Esophagus muscularis mucosa (tissue), 4 donors: ENCODE measurements around the gene PRODH. TPM values are rescaled to one million over a fixed set of nuclear protein-coding genes. Genes with fewer than 3 reads are reported as not detected.
"Not testable (repeated sequence)": the region's sequence is repeated elsewhere in the genome, so short reads cannot be mapped to it uniquely, and the experiment has no call there.

Experiments used
- DNase-seq: peaks from one replicate; pipeline ENCODE4 v3.0.0-alpha.2; 2017; ENCODE audit errors: extremely low spot score
- H3K27ac ChIP-seq, 4 donors: fragments of 200-600 bp; sonication (generic); replicated peaks in 1 of 4; 1 replicate in 3 of 4; 2 replicates in 1 of 4; pipeline ENCODE4 v1.5.1; 2016 to 2019; ENCODE audit warnings: mild to moderate bottlenecking in 1 of 4
- H3K27me3 ChIP-seq, 4 donors: fragments of 200-600 bp; sonication (generic); one replicate each; pipeline versions ENCODE4 v1.5.1 to v1.6.0; 2016 to 2019
- H3K36me3 ChIP-seq, 4 donors: fragments of 200-600 bp; sonication (generic); one replicate each; pipeline ENCODE4 v1.5.1; 2016 to 2019
- H3K4me1 ChIP-seq, 4 donors: fragments of 200-600 bp; sonication (generic); one replicate each; pipeline ENCODE4 v1.5.1; 2016 to 2019
- H3K4me3 ChIP-seq, 4 donors: fragments of 200-600 bp; sonication (generic); 1 replicate in 2 of 4; 2 replicates in 2 of 4; pipeline ENCODE4 v1.5.1; 2016 to 2019; ENCODE audit warnings: mild to moderate bottlenecking in 4 of 4, moderate library complexity in 1 of 4
- H3K9me3 ChIP-seq, 4 donors: fragments of 200-600 bp; sonication (generic); 1 replicate in 3 of 4; 2 replicates in 1 of 4; pipeline ENCODE4 v1.5.1; 2016 to 2019
- CTCF ChIP-seq, 3 experiments: fragments of 200-600 bp in 2 of 3; fragments of 450-650 bp in 1 of 3; sonication (generic) in 2 of 3; IDR thresholded peaks; one replicate each; pipeline ENCODE4 v1.5.1; 2017 to 2019; ENCODE audit warnings: antibody characterized with exemption in 3 of 3, mild to moderate bottlenecking in 2 of 3, moderate library complexity in 1 of 3
- EP300 ChIP-seq: sonication (generic); formaldehyde crosslinking; IDR thresholded peaks from one replicate; pipeline ENCODE4 v1.6.1; 2017; ENCODE audit warnings: antibody characterized with exemption
- POLR2A ChIP-seq: fragments of 450-650 bp; IDR thresholded peaks from one replicate; pipeline ENCODE4 v1.6.1; 2017; ENCODE audit warnings: antibody characterized with exemption, moderate library complexity, mild to moderate bottlenecking, low read depth
- POLR2AphosphoS5 ChIP-seq, 2 donors: sonication (generic); formaldehyde crosslinking; IDR thresholded peaks; one replicate each; pipeline ENCODE4 v1.6.1; 2017; ENCODE audit warnings: antibody characterized with exemption in 2 of 2
- WGBS: methylation state at CpG from one replicate; pipeline ENCODE4 v1.1.5; 2018; 5-methylcytosine and 5-hydroxymethylcytosine counted together
- intact Hi-C: fragments of 100-400 bp; cut with DNase I; formaldehyde crosslinking; loops from one replicate; pipeline ENCODE4 v1.15.1; 2023
- total RNA-seq, 4 donors: library from RNA; depleted of rRNA; stranded (reverse); fragments of >200 nt; gene quantifications; one replicate each; pipeline versions ENCODE4 v1.1.0 to v1.2.1, GENCODE V29; 2016

Gene PRODH
- total RNA-seq, 4 donors from 2014 or later: 1.4 to 7.2 (median 3.9) TPM

GRCh38 chr22:18959741-18960140 lies 23.6 kb upstream of the PRODH start:
- H3K36me3 ChIP-seq, DNase-seq, H3K9me3 ChIP-seq, H3K4me3 ChIP-seq, H3K27ac ChIP-seq, H3K4me1 ChIP-seq, intact Hi-C loops: not testable (repeated sequence)
- WGBS: 83% methylated on average over 7 of the region's 12 CpGs
- H3K27me3 ChIP-seq: peaks cover 0 to 16% (median 0%) of the 10 kb centered on the region in 4 donors

- H3K27me3 ChIP-seq: peaks cover 0 to 21% (median 0%) of the 10 kb centered on the region in 4 donors
- H3K9me3 ChIP-seq, H3K4me3 ChIP-seq, H3K4me1 ChIP-seq, H3K27ac ChIP-seq, intact Hi-C loops, H3K36me3 ChIP-seq, DNase-seq: not testable (repeated sequence)
- WGBS: 76% methylated on average over 2 of the region's 6 CpGs
Observed at GRCh38 chr22:18959266-18959665, 23.2 kb upstream of the PRODH start.

- H3K4me3 ChIP-seq, H3K36me3 ChIP-seq, H3K27ac ChIP-seq, DNase-seq, H3K4me1 ChIP-seq, H3K9me3 ChIP-seq, intact Hi-C loops: not testable (repeated sequence)
- H3K27me3 ChIP-seq: peaks cover 0 to 25% (median 0%) of the 10 kb centered on the region in 4 donors
- 69% methylated on average over 12 of the region's 14 CpGs for WGBS
Observed at GRCh38 chr22:18958738-18959137, 22.6 kb upstream of the PRODH start.

GRCh38 chr22:18958321-18958705 lies 22.2 kb upstream of the PRODH start:
- H3K27ac ChIP-seq, DNase-seq, intact Hi-C loops, H3K36me3 ChIP-seq, H3K4me3 ChIP-seq, H3K9me3 ChIP-seq, H3K4me1 ChIP-seq: not testable (repeated sequence)
- whole genome bisulfite sequencing: no CpG with 5 or more reads among the region's 18 CpGs
- H3K27me3 ChIP-seq: peaks cover 0 to 29% (median 0%) of the 10 kb centered on the region in 4 donors

- H3K9me3 ChIP-seq, H3K36me3 ChIP-seq, intact Hi-C loops, H3K4me1 ChIP-seq, H3K27ac ChIP-seq, H3K4me3 ChIP-seq, DNase-seq: not testable (repeated sequence)
- WGBS: 90% methylated on average over 2 of the region's 18 CpGs
- peaks cover 0 to 33% (median 0%) of the 10 kb centered on the region in 4 donors for H3K27me3 ChIP-seq
Observed at GRCh38 chr22:18957621-18958320, 21.7 kb upstream of the PRODH start.

- H3K4me1 ChIP-seq, DNase-seq, H3K36me3 ChIP-seq, H3K27ac ChIP-seq, intact Hi-C loops, H3K9me3 ChIP-seq, H3K4me3 ChIP-seq: not testable (repeated sequence)
- H3K27me3 ChIP-seq: peaks cover 0 to 37% (median 0%) of the 10 kb centered on the region in 4 donors
- WGBS: 65% methylated on average over 13 of the region's 15 CpGs
Observed at GRCh38 chr22:18956956-18957355, 20.9 kb upstream of the PRODH start.

GRCh38 chr22:18956121-18956895 lies 20.2 kb upstream of the PRODH start:
- H3K36me3 ChIP-seq, H3K4me1 ChIP-seq, H3K4me3 ChIP-seq, H3K9me3 ChIP-seq, DNase-seq, intact Hi-C loops, H3K27ac ChIP-seq: not testable (repeated sequence)
- peaks cover 0 to 40% (median 0%) of the 10 kb centered on the region in 4 donors for H3K27me3 ChIP-seq
- WGBS: 69% methylated on average over 12 of the region's 15 CpGs

- peaks cover 0 to 46% (median 0%) of the 10 kb centered on the region in 4 donors for H3K27me3 ChIP-seq
- no peak overlapping the region for H3K27ac ChIP-seq
- TF ChIP-seq POLR2AphosphoS5 (IDR thresholded peaks at IDR 0.05) (no peak), POLR2A (no peak), EP300 (no peak), CTCF (IDR thresholded peaks at IDR 0.05) (no peak)
- no peaks in the 10 kb centered on the region for H3K4me1 ChIP-seq
- H3K9me3 ChIP-seq: no peaks in the 10 kb centered on the region
- WGBS: 89% methylated on average over 7 of the region's 10 CpGs
- H3K4me3 ChIP-seq: no peak overlapping the region
- intact Hi-C loops: no loop called here
- H3K36me3 ChIP-seq: no peaks in the 10 kb centered on the region
- DNase-seq: no peak
Observed at GRCh38 chr22:18955696-18956095, 19.6 kb upstream of the PRODH start.
